CD14-positive monocyte (primary cell): ENCODE measurements around the gene TINAGL1. TPM values are rescaled to one million over a fixed set of nuclear protein-coding genes. Genes with fewer than 3 reads are reported as not detected.

Experiments used
- DNase-seq, 3 donors: peaks; one replicate each; pipeline ENCODE4 v3.0.0-alpha.2; 2011 to 2022
- H2AFZ ChIP-seq: 2 replicates; pipeline ENCODE4 v1.6.0; 2012; ENCODE audit warnings: mild to moderate bottlenecking, low read depth, low read length, inconsistent platforms; ENCODE audit not compliant: insufficient read depth, poor library complexity, severe bottlenecking
- H3K27ac ChIP-seq, 2 donors: 1 replicate in 1 of 2; 2 replicates in 1 of 2; pipeline ENCODE4 v1.5.1; 2012 to 2013; ENCODE audit warnings: low read length in 2 of 2, control low read depth in 1 of 2, inconsistent platforms in 1 of 2, low read depth in 1 of 2, mild to moderate bottlenecking in 1 of 2
- H3K27me3 ChIP-seq, 2 donors: one replicate each; pipeline versions ENCODE4 v1.6.0 to v1.6.1; 2011 to 2013; ENCODE audit warnings: low read length in 2 of 2; ENCODE audit not compliant: control insufficient read depth in 2 of 2, insufficient read depth in 2 of 2
- H3K36me3 ChIP-seq, 2 donors: replicated peaks in 1 of 2; 1 replicate in 1 of 2; 2 replicates in 1 of 2; pipeline versions ENCODE4 v1.5.1 to v1.6.1; 2012 to 2013; ENCODE audit warnings: low read length in 2 of 2, control low read depth in 1 of 2, inconsistent platforms in 1 of 2, mild to moderate bottlenecking in 1 of 2; ENCODE audit not compliant: insufficient read depth in 2 of 2, control insufficient read depth in 1 of 2
- H3K4me1 ChIP-seq, 2 donors: 1 replicate in 1 of 2; 2 replicates in 1 of 2; pipeline versions ENCODE4 v1.5.1 to v1.6.1; 2012 to 2013; ENCODE audit warnings: low read length in 2 of 2, control low read depth in 1 of 2, inconsistent platforms in 1 of 2, mild to moderate bottlenecking in 1 of 2, moderate library complexity in 1 of 2; ENCODE audit not compliant: insufficient read depth in 2 of 2, control insufficient read depth in 1 of 2
- H3K4me2 ChIP-seq: replicated peaks from 2 replicates; pipeline ENCODE3; 2012; ENCODE audit warnings: low read length, moderate library complexity, mild to moderate bottlenecking; ENCODE audit not compliant: poor library complexity, severe bottlenecking; ENCODE audit errors: extremely low read depth
- H3K4me3 ChIP-seq, 3 experiments: fragments of 200-600 bp in 1 of 3; sonication (generic) in 1 of 3; replicated peaks in 1 of 3; 1 replicate in 2 of 3; 2 replicates in 1 of 3; pipeline ENCODE4 v1.5.1; 2011 to 2013; ENCODE audit warnings: low read length in 3 of 3, mild to moderate bottlenecking in 3 of 3, control low read depth in 2 of 3, low read depth in 2 of 3, inconsistent platforms in 1 of 3, moderate library complexity in 1 of 3
- H3K79me2 ChIP-seq: 2 replicates; pipeline ENCODE4 v1.6.0; 2012; ENCODE audit warnings: mild to moderate bottlenecking, control low read depth, inconsistent platforms, low read length, moderate library complexity; ENCODE audit not compliant: insufficient read depth
- H3K9ac ChIP-seq: 2 replicates; pipeline ENCODE4 v1.6.0; 2017; ENCODE audit warnings: low read length, mild to moderate bottlenecking; ENCODE audit not compliant: insufficient read depth, poor library complexity, severe bottlenecking
- H3K9me3 ChIP-seq, 2 donors: replicated peaks in 1 of 2; 1 replicate in 1 of 2; 2 replicates in 1 of 2; pipeline versions ENCODE4 v1.5.1 to v1.6.1; 2012 to 2013; ENCODE audit warnings: low read length in 2 of 2, control low read depth in 1 of 2; ENCODE audit not compliant: control insufficient read depth in 1 of 2, insufficient read depth in 1 of 2
- H4K20me1 ChIP-seq: 2 replicates; pipeline ENCODE4 v1.6.0; 2012; ENCODE audit warnings: mild to moderate bottlenecking, low read length, control low read depth, moderate library complexity; ENCODE audit not compliant: insufficient read depth
- H3K27ac Mint-ChIP-seq, 7 donors: one replicate each; pipeline ENCODE4 v1.8.0; 2020; ENCODE audit warnings: mild to moderate bottlenecking in 7 of 7, mixed read lengths in 7 of 7, moderate library complexity in 6 of 7, inconsistent platforms in 2 of 7
- H3K27me3 Mint-ChIP-seq, 3 donors: one replicate each; pipeline ENCODE4 v1.8.0; 2021 to 2022; ENCODE audit warnings: low read depth in 3 of 3, mild to moderate bottlenecking in 3 of 3, mixed read lengths in 3 of 3, moderate library complexity in 3 of 3, inconsistent platforms in 1 of 3
- H3K36me3 Mint-ChIP-seq, 2 donors: one replicate each; pipeline ENCODE4 v1.8.0; 2020; ENCODE audit warnings: mixed read lengths in 2 of 2, inconsistent platforms in 1 of 2, mild to moderate bottlenecking in 1 of 2
- H3K4me1 Mint-ChIP-seq: one replicate; pipeline ENCODE4 v1.8.0; 2020; ENCODE audit warnings: mild to moderate bottlenecking, mixed read lengths
- H3K4me3 Mint-ChIP-seq, 2 donors: one replicate each; pipeline ENCODE4 v1.8.0; 2020; ENCODE audit warnings: mild to moderate bottlenecking in 2 of 2, mixed read lengths in 2 of 2, moderate library complexity in 1 of 2
- H3K9me3 Mint-ChIP-seq, 7 donors: one replicate each; pipeline ENCODE4 v1.8.0; 2020 to 2022; ENCODE audit warnings: mixed read lengths in 7 of 7, mild to moderate bottlenecking in 6 of 7, moderate library complexity in 6 of 7, inconsistent platforms in 2 of 7
- WGBS: methylation state at CpG from one replicate; pipeline ENCODE4 v1.1.5; 2013; ENCODE audit warnings: missing lambda C conversion rate; ENCODE audit not compliant: insufficient coverage; 5-methylcytosine and 5-hydroxymethylcytosine counted together
- intact Hi-C, 2 donors: fragments of 100-400 bp; cut with micrococcal nuclease; formaldehyde crosslinking; loops; one replicate each; pipeline versions ENCODE4 v1.15.0 to v1.15.1; 2023
- polyA plus RNA-seq, 3 donors: library from polyadenylated mRNA; depleted of rRNA in 1 of 3; unstranded in 2 of 3; stranded (reverse) in 1 of 3; fragments of 300-500 nt in 2 of 3; fragments of >200 nt in 1 of 3; fragmentation: Illumina TruSeq in 2 of 3; gene quantifications; 1 replicate in 2 of 3; 2 replicates in 1 of 3; pipeline ENCODE4 v1.2.3, GENCODE V29; 2012 to 2021
- TF ChIP-seq, protein P1 (sequence below): fragments of 200-600 bp; IDR thresholded peaks from one replicate; pipeline ENCODE4 v1.8.0; 2022; ENCODE audit warnings: antibody characterized with exemption, mild to moderate bottlenecking

Gene TINAGL1
- polyA plus RNA-seq, 3 donors = 0.07 TPM; not detected in 2

DNA sequence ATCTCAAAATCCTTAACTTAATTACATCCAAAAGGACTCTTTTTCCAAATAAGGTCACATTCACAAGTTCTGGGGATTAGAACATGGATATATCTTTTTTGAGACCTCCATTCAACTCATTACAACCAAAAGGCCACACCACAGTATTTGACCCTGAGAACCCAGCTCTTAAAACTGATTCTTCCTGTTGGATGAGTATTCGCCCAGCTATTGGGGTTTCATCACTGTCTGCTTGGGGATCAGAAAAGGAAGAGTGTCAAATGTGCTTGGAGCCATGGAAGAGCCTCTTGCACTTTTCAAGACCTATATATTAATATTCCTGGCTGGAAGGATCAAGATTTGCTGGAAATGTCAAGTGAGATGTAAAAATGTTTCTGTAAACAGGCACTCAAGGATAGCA, 5.4 kb upstream of the TINAGL1 start:
- H3K27ac ChIP-seq = no peak overlapping the region
- TF ChIP-seq, protein P1, sequence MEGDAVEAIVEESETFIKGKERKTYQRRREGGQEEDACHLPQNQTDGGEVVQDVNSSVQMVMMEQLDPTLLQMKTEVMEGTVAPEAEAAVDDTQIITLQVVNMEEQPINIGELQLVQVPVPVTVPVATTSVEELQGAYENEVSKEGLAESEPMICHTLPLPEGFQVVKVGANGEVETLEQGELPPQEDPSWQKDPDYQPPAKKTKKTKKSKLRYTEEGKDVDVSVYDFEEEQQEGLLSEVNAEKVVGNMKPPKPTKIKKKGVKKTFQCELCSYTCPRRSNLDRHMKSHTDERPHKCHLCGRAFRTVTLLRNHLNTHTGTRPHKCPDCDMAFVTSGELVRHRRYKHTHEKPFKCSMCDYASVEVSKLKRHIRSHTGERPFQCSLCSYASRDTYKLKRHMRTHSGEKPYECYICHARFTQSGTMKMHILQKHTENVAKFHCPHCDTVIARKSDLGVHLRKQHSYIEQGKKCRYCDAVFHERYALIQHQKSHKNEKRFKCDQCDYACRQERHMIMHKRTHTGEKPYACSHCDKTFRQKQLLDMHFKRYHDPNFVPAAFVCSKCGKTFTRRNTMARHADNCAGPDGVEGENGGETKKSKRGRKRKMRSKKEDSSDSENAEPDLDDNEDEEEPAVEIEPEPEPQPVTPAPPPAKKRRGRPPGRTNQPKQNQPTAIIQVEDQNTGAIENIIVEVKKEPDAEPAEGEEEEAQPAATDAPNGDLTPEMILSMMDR = no peak
- no peaks in the 10 kb centered on the region for H3K4me1 ChIP-seq
- Mint-ChIP-seq H3K27ac (no peak overlapping the region), H3K27me3 (peaks cover 3 to 4% (median 4%) of the 10 kb centered on the region in 3 donors), H3K36me3 (no peaks in the 10 kb centered on the region), H3K4me3 (peak overlapping the region in 1 of 2 donors; percentile 50), H3K4me1 (peaks cover 13% of the 10 kb centered on the region), H3K9me3 (no peaks in the 10 kb centered on the region)
- no peak for DNase-seq
- H3K79me2 ChIP-seq = no peaks in the 10 kb centered on the region
- intact Hi-C loops = no loop called here
- H3K36me3 ChIP-seq = no peaks in the 10 kb centered on the region
- H3K4me2 ChIP-seq = no peak overlapping the region
- no peak overlapping the region for H3K4me3 ChIP-seq
- H4K20me1 ChIP-seq = no peaks in the 10 kb centered on the region
- no peaks in the 10 kb centered on the region for H3K9me3 ChIP-seq
- no peak overlapping the region for H3K9ac ChIP-seq
- WGBS = no CpG with 5 or more reads among the region's 1 CpG
- H2AFZ ChIP-seq = no peak overlapping the region
- peaks cover 0 to under 1% of the 10 kb centered on the region in 2 donors for H3K27me3 ChIP-seq

DNA sequence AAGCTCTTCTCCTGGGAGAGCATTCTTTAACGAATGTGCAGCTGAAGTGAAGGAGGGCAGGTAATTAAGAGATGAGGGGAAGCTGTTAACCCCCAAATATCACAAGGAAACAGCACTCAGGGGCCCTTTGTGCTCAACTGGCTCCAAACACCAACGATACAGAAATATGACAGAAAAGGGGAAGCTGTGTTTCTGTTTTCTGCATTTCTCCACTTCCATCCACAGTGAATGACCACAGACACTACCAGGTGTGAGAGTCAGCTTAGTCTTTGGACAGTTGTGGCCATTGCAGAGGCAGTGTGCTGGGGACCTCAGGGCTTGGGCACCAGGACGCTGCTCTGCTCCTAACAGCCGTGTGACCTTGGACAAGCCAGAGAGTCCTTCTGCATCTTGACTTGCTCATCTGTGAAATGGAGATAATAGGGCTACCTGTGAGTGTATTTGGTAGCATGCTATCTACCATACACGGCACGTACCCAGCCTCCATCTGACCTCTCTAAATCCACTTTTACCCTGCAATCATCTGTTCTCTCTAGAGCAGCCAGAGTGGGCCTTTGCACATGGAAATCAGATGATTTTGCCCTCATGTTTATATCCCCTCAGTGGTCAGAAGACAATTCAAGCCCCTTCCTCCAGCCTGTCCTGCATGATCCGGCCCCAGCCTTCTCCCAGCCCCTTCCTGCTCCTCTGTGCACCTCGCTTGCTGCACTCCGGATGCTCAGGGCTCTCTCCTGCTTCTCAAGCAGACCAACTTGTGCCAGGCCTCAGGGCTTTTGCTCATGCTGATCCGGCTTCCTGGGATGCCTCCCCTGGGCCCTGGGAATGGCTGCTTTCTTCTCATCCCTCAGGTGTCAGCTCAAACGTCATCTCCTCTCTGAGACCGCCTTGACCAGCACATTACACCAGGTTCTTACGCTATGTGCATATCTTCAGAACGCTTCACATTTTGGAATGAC, 4.7 kb upstream of the TINAGL1 start:
- H3K27me3 ChIP-seq = peaks cover 0 to 8% of the 10 kb centered on the region in 2 donors
- H3K4me1 Mint-ChIP-seq = peaks cover 19% of the 10 kb centered on the region
- H3K36me3 Mint-ChIP-seq = no peaks in the 10 kb centered on the region
- H3K4me3 ChIP-seq = no peak overlapping the region
- H3K27me3 Mint-ChIP-seq = peaks cover 4 to 10% (median 10%) of the 10 kb centered on the region in 3 donors
- no peaks in the 10 kb centered on the region for H3K36me3 ChIP-seq
- H2AFZ ChIP-seq = no peak overlapping the region
- H3K9me3 Mint-ChIP-seq = no peaks in the 10 kb centered on the region
- WGBS = 90% methylated on average over 4 of the region's 14 CpGs
- intact Hi-C loops = no loop called here
- H3K79me2 ChIP-seq = no peaks in the 10 kb centered on the region
- H3K9ac ChIP-seq = no peak overlapping the region
- peak overlapping the region in 1 of 2 donors; percentile 50 for H3K4me3 Mint-ChIP-seq
- peaks cover 5% of the 10 kb centered on the region in 2 donors for H3K4me1 ChIP-seq
- H3K27ac Mint-ChIP-seq = peak overlapping the region in 2 of 7 donors; percentile 10 to 36
- DNase-seq = no peak
- no peaks in the 10 kb centered on the region for H4K20me1 ChIP-seq
- no peaks in the 10 kb centered on the region for H3K9me3 ChIP-seq
- TF ChIP-seq, protein P1 = no peak
- H3K27ac ChIP-seq = no peak overlapping the region
- no peak overlapping the region for H3K4me2 ChIP-seq
